AG09309 (cell line): ENCODE data around the gene L3MBTL4.

Source experiments
- DNase-seq: peaks from one replicate; pipeline ENCODE4 v3.0.0-alpha.2; 2010; ENCODE audit warnings: low read depth
- H3K4me3 ChIP-seq: 2 replicates; pipeline ENCODE4 v1.5.1; 2011; ENCODE audit warnings: mild to moderate bottlenecking, low read depth, low read length, moderate library complexity; ENCODE audit not compliant: control insufficient read depth
- TF ChIP-seq, protein P1 (sequence below): IDR thresholded peaks from 2 replicates; pipeline ENCODE4 v1.5.1; 2011; ENCODE audit warnings: mild to moderate bottlenecking, low read depth, low read length, inconsistent platforms; ENCODE audit not compliant: insufficient read depth, control insufficient read depth; ENCODE audit errors: missing control alignments

Gene L3MBTL4

GRCh38 chr18:5939801-5940667 is 474.7 kb downstream of the L3MBTL4 start:
- no peak overlapping the region for H3K4me3 ChIP-seq
- DNase-seq, result no peak
- TF ChIP-seq, protein P1, sequence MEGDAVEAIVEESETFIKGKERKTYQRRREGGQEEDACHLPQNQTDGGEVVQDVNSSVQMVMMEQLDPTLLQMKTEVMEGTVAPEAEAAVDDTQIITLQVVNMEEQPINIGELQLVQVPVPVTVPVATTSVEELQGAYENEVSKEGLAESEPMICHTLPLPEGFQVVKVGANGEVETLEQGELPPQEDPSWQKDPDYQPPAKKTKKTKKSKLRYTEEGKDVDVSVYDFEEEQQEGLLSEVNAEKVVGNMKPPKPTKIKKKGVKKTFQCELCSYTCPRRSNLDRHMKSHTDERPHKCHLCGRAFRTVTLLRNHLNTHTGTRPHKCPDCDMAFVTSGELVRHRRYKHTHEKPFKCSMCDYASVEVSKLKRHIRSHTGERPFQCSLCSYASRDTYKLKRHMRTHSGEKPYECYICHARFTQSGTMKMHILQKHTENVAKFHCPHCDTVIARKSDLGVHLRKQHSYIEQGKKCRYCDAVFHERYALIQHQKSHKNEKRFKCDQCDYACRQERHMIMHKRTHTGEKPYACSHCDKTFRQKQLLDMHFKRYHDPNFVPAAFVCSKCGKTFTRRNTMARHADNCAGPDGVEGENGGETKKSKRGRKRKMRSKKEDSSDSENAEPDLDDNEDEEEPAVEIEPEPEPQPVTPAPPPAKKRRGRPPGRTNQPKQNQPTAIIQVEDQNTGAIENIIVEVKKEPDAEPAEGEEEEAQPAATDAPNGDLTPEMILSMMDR, result no peak

DNA sequence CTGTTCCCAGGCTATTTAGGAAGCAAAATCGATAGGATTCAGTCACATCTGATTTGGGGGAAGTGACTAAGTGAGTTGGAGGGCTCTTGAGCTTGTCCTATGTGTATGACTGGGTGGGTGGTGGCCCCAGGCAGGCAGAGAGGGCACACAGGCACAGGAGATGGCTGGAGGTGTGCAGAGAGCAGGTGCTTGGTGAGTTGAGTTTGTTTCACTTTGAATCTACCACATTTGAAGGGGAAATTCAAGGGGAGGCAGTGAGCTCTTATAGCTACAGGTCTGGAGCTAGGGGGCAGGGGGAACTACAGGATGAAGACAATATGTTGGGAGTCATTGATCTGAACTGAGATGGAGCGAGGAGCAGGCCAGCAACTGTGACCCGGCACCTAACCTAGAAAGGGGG is 476.9 kb downstream of the L3MBTL4 start:
- DNase-seq, result no peak
- TF ChIP-seq, protein P1, result no peak
- no peak overlapping the region for H3K4me3 ChIP-seq

DNA sequence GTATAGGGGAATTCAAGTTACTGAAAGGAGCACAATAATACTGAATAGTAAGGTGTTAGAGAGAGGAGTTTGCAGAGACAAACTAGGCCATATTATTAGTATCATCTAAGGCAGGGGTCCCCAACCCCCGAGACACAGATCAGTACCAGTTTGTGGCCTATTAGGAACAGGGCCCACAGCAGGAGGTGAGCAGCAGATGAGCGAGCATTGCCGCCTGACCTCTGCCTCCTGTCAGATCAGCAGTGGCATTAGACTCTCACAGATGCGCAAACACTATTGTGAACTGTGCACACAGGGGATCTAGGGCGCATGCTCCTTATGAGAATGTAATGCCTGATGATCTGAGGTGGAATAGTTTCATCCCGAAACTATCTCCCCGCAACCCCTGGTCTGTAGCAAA is 477.6 kb downstream of the L3MBTL4 start:
- H3K4me3 ChIP-seq, result no peak overlapping the region
- TF ChIP-seq, protein P1, result no peak

GRCh38 chr18:5930789-5931188 is 483.9 kb downstream of the L3MBTL4 start:
- no peak overlapping the region for H3K4me3 ChIP-seq
- TF ChIP-seq, protein P1, result no peak
- no peak for DNase-seq

More for the DNA sequence above, 477.6 kb downstream of the L3MBTL4 start:
- no peak for DNase-seq

DNA sequence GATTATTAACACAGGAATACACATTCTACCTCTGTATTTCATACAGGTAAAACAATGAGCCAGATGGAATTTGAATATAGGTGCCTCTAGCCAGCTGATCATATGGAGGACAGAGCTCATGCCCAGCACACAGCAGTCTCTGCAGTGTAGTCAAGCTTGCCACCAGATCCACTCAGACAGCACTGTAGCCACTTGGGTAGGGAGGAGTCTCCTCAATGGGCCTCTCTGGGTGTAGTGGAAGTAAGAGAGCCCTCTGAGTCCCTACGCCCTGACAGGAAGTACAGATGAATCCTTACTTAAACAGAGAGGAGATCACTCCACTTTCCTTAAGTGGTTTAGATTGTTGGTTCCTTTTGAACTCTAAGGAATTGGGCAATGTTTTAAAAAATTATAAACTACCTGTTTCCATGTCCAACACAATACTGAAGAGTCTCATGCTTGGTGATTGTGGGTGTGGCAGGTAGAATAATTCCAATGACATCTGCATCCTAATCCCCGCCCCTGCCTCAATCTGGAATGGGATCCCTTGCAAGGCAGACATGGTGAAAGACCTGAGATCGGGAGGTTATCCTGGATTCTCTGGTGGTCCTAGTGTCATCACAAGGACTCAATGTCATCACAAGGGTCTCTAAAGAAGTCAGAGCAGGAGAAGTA is 496.4 kb downstream of the L3MBTL4 start:
- TF ChIP-seq, protein P1, result no peak
- no peak for DNase-seq
- H3K4me3 ChIP-seq, result no peak overlapping the region

DNA sequence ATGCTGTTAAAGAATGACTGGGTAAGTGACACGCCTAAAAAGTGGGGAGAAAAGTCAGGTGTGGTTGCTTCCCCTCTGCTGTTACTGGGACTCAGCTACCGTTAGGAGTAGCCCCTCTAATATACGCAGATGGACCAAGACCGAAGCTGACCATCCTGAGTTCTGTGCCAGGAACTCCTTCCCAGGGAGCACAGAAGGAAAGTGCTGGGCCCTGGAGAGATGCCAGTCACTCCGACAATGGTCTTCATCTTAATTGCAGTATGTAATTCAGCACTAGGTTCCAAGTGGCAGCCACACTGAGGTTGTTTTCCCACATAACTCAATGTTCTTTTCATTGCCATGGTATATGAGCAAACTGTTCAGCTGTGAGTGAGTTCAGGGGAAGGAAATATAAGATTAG is 499.8 kb downstream of the L3MBTL4 start:
- no peak overlapping the region for H3K4me3 ChIP-seq
- no peak for DNase-seq
- TF ChIP-seq, protein P1, result no peak
